Measurements from ENCODE around the gene OR2B2.
"Not testable (repeated sequence)": the region's sequence is repeated elsewhere in the genome, so short reads cannot be mapped to it uniquely, and the experiment has no call there.

OR2B2 gene

GRCh38 chr6:27931209-27931608 is 19.0 kb upstream of the OR2B2 start:
- TF ChIP-seq CTCF (IDR thresholded peaks at IDR 0.05; ENCODE audit: low read depth, low read length), result no peak
- in situ Hi-C loops (cut with HindIII; ENCODE audit: low sequenced_read_pairs), result no loop called here
- DNase-seq (ENCODE audit: low read depth, low spot score), result no peak
- no peak overlapping the region for H3K4me3 ChIP-seq (ENCODE audit: low read depth, low read length)

GRCh38 chr6:27929930-27930329 is 17.7 kb upstream of the OR2B2 start:
- DNase-seq (ENCODE audit: low read depth, low spot score); in situ Hi-C loops (cut with HindIII; ENCODE audit: low sequenced_read_pairs); H3K4me3 ChIP-seq (ENCODE audit: low read depth, low read length): not testable (repeated sequence)

GRCh38 chr6:27928041-27928440 is 15.8 kb upstream of the OR2B2 start:
- in situ Hi-C loops (cut with HindIII; ENCODE audit: low sequenced_read_pairs); H3K4me3 ChIP-seq (ENCODE audit: low read depth, low read length); DNase-seq (ENCODE audit: low read depth, low spot score): not testable (repeated sequence)

- no peak for DNase-seq (ENCODE audit: low read depth, low spot score)
- no peak for TF ChIP-seq CTCF (IDR thresholded peaks at IDR 0.05; ENCODE audit: low read depth, low read length)
- H3K4me3 ChIP-seq (ENCODE audit: low read depth, low read length), result no peak overlapping the region
- in situ Hi-C loops (cut with HindIII; ENCODE audit: low sequenced_read_pairs), result no loop called here
These were observed 12.0 kb upstream of the OR2B2 start for GRCh38 chr6:27924179-27924578.

GRCh38 chr6:27922949-27923348 is 10.8 kb upstream of the OR2B2 start:
- H3K4me3 ChIP-seq (ENCODE audit: low read depth, low read length), result no peak overlapping the region
- no peak for DNase-seq (ENCODE audit: low read depth, low spot score)
- TF ChIP-seq CTCF (IDR thresholded peaks at IDR 0.05; ENCODE audit: low read depth, low read length), result no peak
- in situ Hi-C loops (cut with HindIII; ENCODE audit: low sequenced_read_pairs), result no loop called here

GRCh38 chr6:27908017-27908416 is 4.2 kb downstream of the OR2B2 start:
- in situ Hi-C loops (cut with HindIII; ENCODE audit: low sequenced_read_pairs), result no loop called here
- DNase-seq (ENCODE audit: low read depth, low spot score), result no peak
- no peak overlapping the region for H3K4me3 ChIP-seq (ENCODE audit: low read depth, low read length)
- no peak for TF ChIP-seq CTCF (IDR thresholded peaks at IDR 0.05; ENCODE audit: low read depth, low read length)

- no peak for TF ChIP-seq CTCF (IDR thresholded peaks at IDR 0.05; ENCODE audit: low read depth, low read length)
- DNase-seq (ENCODE audit: low read depth, low spot score), result peak; percentile 84
- peak overlapping the region; percentile 54 for H3K4me3 ChIP-seq (ENCODE audit: low read depth, low read length)
- in situ Hi-C loops (cut with HindIII; ENCODE audit: low sequenced_read_pairs), result no loop called here
These were observed 9.6 kb downstream of the OR2B2 start for GRCh38 chr6:27902335-27903314.
